Cardiac septum (tissue), 1 donor: ENCODE measurements around the gene NRP2. TPM values are rescaled to one million over a fixed set of nuclear protein-coding genes. Genes with fewer than 3 reads are reported as not detected.

Experiments used
- DNase-seq: peaks from one replicate; pipeline ENCODE4 v3.0.0-alpha.2; 2020; ENCODE audit warnings: low spot score
- intact Hi-C: fragments of 100-400 bp; cut with DNase I; formaldehyde crosslinking; loops from one replicate; pipeline ENCODE4 v1.14.0; 2022
- total RNA-seq: library from RNA; stranded (reverse); fragmentation: NEBNext Ultra II Directional; extraction: Animal tissue kit (Norgen Biotek cat#: 25700); gene quantifications from one replicate; pipeline ENCODE4 v1.2.1, GENCODE V29; 2021
- donor health status: DM: no; HTN: no; CAD: no.

Gene NRP2
- total RNA-seq, 1 donor from 2014 or later: 11.7 TPM

DNA sequence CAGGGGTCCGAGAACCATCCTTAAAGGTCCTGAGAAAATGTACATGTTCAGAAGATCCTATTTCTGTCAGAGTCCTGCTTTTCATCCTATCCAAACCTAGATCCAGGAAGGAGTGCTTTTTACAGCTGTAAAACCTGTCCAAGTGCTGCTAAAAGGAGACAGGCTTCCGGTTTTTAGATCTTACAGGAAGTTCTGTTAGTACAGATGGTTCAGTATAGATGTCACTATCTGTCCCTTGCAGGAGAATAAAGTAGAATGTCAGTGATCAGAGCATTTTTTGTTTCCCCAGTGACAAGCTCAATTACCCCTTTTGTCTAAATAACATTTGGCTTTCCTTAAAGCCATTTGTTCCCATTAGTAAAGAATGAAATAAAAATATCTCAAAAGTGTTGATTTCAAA lies 98.3 kb downstream of the NRP2 start:
- no peak for DNase-seq

DNA sequence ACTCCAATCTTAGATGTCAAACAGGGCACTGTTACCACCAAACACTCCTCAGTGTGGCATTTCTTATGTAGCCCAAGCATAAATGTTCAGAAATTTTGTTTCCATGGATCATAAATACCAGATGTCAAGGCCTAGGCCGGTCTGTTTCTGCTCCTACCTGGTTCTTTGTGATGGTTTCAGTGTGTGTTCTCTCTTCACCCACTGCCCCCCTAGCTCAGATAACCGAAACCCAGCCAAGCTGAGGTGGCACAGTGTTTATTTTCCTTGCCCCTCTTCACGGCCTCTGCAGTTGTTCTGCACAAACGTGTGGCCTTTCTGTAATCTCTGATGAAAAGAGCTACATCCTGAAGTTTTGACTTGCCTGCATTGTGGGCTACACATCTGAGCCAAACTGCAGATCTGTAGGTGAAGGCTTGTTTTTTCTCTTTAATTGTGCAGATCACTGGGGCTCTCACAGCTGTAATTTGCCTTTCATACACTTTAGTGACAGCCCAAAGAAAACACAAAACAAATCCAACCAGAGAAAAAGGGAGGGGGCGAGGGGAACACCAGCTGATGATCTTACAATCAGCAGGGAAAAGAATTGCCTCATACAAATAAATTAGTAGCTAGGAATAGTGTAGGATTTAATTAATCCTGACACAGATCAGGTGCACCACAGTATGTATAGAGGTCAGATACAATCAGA lies 99.1 kb downstream of the NRP2 start:
- intact Hi-C loops: no loop called here
- no peak for DNase-seq

More for the DNA sequence above, 98.3 kb downstream of the NRP2 start:
- intact Hi-C loops: no loop called here

DNA sequence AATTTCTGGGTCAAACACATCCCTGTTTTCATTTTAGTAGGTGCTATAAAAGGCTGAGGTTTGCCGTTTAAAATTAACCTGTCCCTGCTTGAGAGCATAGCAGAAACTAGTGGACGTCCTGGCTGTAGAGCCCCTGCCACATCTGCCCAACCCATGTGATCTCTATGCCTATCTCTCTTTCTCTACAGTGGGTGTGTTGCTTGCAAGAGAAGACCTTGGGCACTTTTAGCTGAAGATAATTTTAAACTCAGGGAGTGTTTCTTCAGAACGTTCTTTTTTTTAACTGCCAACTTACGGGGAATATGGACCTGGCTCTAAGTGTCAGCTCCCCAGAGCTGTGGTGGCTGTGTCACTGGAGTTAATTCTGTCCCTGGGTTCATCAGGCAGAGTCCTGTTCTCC lies 100.6 kb downstream of the NRP2 start:
- no peak for DNase-seq
- intact Hi-C loops: no loop called here

DNA sequence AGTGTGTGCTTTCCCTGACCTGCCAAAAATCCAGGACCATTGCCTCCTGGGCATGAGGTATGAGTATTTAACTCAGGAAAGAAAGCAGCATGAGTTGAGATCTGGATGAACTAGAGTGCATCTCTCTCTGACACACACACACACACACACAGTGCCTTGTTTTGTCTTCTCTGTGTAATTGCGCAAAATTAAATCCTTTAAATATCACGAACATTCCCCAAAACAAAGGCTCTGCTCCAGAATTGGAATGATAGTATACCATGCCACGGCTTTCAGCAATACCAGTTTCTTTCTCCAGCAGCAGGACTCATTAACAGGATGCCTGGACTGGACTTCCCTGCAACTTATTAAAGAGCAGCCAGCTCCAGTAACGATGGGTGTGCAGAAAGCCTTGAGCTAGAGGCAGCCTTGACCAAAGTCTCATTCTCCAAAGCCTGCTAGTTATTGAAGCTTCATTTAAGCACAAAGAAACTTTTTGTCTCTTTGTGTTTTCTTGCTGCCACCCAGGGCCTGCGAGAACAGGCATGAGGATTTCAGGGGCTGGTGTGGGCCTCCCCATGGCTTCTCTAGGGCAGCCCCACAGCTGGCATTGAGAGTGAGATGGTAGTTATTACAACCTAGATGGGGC lies 101.7 kb downstream of the NRP2 start:
- intact Hi-C loops: no loop called here
- DNase-seq: no peak

DNA sequence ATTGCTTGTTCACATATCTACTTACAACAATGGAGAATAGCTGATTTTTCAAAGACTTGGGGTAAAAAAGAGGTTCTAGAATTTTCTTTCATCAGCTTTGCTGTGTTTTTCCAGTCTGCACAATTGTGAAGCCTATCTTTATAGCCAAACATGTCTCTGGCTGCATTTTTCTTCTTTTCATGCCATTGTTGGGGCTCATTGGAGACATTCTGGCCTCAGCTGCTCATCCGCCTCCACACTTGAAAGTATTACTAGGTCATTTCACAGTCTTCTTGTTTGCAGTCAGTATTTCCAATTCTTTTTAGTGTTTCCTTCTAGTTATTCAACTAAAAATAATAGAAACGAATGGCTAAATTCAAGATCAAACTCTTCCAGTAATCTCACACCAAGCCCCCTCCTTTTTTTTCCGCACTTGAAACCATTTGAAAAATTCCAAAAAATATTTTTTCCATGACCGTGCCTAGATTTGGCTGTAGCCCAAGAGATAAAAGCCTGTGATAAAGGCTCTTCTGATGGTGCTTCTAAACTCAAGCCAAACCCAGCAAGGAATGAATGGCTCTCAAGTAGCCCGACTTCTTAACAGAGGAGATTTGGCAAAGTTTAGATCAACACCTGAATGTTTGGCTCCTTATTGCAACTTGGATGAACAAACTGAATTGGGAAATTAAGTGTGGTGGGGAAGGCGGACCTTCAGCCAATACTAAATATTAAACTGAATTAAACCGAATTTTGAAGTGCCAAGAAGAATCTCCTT lies 103.4 kb downstream of the NRP2 start:
- no peak for DNase-seq
- intact Hi-C loops: no loop called here

DNA sequence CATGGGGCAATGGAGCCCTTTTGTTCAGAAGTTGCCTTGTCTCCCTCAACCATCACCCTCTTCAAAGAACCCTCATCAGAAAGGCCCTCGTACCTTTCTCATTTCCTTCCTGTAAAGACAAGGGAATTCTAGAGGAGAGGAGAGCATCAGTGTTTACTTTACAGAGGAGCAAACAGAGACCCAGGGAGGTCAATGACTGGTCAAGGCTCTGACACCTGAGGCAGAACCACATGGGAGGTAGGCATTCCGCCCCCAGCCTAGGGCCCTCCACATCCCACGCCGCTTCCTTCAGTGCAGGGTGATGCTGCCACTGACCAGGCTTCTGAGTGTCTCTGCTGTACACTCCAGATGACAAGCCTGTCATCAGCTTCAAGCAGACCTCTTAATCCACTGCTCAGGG lies 104.7 kb downstream of the NRP2 start:
- intact Hi-C loops: no loop called here
- DNase-seq: no peak

DNA sequence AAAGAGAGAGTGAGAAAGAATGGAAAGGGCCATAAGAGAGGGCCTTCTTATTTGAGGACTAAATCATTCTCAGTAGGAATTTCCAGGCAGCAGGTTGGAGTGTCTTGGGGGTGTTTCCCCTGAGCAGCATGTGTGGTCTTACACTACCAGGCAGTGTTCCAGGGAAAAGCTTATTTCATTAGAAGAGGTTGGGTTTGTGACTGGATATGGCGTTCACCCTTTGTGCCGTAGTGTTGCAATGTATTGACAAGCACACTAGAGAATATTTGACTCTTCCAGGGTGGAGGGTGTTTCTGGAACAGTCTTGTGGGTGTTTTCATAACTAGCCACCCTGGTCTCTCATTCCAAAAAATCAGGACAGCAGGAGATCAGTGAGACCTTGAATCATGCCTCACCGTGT lies 105.5 kb downstream of the NRP2 start:
- DNase-seq: no peak
- intact Hi-C loops: no loop called here

DNA sequence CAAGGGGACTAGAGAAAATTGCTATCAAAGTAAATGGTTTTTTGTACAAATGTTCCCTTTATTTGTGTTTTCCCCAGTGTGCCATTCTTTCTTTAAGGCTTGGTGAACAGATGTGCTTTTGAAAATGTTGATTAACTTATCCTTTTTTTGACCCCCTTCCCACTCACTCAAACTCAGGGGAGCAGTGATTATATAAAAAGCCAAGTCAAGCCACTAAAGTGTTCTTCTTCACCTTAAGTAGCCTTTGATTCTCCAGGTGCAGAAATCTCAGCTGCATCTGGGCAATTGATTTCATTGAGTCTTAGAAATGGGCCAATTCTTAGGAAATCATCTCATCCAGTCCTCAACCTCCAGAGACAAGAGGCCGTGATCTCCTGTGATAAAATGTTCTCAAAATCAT lies 107.6 kb downstream of the NRP2 start:
- DNase-seq: no peak
- intact Hi-C loops: no loop called here

DNA sequence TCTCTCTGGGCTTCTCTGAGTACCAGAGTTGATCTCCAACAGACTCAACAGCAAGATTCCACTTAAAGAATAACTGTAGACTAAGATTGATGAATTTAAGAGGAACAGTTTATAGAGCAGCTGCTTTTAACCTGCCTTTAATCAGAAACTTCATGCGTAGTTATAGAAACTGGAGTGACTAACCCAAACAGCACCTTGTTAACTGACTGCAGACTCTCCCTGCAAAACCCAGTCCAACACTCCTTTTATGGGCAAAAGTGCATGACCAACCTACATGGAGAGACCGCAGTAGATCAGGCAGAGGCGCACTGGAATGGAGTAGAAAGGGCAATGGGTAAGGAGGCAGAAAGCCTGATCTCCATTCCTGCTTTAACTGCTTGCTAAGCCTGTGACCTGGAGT lies 110.6 kb downstream of the NRP2 start:
- intact Hi-C loops: no loop called here
- no peak for DNase-seq

DNA sequence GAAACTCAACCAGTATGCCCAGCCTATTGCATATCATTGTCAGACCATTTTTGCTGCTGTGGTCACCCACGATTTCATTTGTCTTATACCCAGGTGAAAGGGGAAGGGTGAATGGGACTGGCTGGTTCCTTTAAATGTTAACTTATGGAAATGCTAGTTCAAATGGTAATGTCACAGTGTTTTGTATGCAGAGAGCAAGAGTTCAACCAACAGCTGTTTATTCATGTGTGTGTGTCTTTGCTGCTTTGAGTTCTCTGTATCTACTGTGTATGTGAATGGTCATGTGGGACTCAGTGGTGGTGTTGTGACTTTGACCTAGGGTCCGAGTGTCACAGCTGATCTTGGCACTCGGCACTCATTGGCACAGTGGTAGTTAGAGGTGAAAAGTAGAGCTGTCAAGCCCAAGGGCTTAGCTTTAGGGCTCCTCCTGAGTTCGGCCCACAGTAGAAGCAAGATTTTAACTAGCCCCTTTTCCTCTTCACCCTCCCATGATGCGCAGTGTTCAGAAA lies 114.6 kb downstream of the NRP2 start:
- intact Hi-C loops: no loop called here
- no peak for DNase-seq

DNA sequence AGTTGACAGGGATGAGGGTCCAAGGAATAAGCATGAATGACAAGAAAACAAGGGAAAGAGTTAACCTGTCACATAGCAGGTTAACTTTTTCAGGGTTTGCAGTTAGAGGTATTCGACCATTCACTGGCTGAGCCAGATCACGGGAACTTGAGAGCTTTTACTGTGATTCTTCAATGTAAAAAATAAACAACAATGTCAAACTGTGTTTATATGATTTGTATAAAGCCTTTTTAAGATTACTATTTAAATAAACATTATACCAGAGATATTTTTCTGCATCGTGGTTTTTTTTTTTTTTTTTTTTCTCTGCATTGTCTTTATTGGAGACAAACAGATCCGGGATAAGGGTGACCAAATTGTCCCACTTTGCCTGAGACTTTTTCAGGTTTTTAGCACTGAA lies 115.6 kb downstream of the NRP2 start:
- intact Hi-C loops: no loop called here
- no peak for DNase-seq

DNA sequence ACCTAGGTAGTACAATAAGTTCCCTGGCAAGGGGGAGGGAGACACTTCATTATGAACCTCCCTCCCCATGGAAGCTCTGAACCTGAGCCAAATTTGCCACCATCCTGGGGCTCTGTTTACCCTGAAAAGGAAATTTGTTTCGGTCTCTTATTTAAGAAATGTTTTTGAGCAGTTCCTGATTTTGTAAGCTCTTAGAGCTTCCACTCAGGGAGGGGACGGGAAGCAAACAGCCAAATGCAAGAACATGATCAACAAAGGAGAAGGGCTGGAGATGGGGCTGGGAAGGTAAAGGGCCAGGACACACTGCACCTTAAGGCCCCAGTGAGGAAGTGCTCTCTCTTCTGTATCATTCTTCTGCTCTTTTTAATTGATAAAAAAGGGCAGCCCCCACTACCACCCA lies 117.9 kb downstream of the NRP2 start:
- no peak for DNase-seq
- intact Hi-C loops: no loop called here

DNA sequence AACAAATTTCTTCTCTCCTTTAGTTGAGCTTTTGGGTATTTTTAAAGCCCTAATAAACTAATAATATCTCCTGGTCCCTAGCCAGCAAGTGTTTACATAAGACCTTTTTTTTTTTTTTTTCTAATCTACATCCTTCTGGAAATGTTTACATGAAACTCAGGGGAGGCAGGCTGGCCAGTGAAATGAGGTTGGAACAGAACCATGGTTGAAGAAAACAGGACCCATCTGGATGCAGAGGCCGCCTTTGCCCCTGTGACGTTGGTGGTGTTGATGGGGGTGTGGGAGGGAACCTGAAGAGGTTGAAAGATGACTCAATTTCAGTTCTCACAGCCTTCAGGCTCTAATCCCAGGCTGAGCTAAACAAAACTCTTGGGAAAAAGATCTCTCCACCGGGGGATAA lies 118.5 kb downstream of the NRP2 start:
- DNase-seq: no peak
- intact Hi-C loops: no loop called here

DNA sequence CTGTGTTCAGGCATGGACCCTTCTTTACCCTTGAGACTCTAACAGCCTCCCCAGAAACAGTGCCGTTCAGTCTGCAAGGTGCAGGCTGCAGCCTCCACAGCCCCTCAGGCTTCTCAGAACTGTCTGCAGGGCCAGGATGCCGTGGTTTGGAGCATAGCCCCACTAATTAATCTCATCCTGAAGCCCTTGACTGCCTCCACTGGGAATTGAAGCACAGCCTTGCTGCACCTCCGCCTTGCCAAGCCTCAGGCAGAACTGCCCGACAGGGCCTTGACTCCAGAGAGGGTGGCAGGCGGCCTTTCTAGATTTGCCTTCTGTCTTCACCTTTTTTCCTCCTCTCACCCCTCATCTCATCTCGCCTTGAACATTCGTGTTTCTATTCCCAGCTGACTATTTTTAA lies 119.8 kb downstream of the NRP2 start:
- DNase-seq: no peak
- intact Hi-C loops: no loop called here

DNA sequence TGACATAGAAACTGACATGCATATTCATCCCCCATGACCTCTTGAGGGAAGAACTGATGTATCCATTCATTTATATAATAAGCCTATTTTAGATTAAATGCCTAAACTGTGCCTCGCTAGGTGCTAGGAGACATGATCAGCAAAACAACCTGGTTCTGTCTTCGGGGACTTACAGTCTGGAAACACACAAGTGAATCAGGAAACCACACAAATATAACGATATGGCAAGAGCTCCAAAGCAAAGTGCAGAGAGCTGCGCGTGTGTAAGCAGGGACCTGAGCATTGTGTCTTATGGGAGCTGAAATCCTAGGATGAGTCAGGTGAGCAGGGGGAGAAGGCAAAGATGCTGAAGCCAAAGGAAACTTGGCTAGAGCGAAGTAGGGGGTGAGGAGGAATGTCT lies 120.6 kb downstream of the NRP2 start:
- intact Hi-C loops: no loop called here
- no peak for DNase-seq

DNA sequence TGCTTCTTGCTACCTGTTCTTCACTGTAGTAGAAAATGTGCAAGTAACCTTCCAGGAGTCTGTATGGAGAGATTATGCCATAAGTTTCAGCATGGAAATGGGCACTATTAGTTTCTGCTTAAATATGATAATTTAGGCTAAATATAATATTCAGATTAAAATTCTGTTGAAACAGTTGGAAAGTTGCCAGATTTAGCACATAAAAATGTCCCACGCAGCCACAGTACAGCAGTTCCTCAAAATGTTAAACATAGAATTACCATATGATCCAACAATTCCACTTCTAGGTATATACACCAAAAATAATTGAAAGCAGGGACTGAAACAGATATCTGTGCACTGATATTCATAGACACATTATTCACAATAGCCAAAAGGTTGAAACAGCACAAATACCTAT lies 121.2 kb downstream of the NRP2 start:
- intact Hi-C loops: no loop called here
- DNase-seq: no peak

DNA sequence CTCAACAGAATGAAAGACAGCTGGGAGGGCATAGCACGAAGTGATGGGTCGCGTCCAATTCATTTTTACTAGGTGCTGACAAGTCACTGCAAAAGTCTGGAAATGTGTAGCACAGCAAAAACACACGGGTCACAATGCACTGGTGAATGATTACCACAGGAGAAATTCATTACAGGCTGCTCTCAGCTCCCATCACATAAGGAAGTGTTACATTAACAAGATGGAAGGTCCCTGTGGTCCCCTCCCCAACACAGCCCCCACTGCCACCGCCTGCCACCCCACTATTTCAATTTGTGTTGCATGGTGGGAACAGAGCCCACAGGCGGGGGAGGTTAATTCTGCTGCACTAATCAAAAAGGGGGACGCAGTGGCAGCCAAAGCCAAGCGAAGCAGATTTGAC lies 122.8 kb downstream of the NRP2 start:
- DNase-seq: no peak
- intact Hi-C loops: no loop called here

DNA sequence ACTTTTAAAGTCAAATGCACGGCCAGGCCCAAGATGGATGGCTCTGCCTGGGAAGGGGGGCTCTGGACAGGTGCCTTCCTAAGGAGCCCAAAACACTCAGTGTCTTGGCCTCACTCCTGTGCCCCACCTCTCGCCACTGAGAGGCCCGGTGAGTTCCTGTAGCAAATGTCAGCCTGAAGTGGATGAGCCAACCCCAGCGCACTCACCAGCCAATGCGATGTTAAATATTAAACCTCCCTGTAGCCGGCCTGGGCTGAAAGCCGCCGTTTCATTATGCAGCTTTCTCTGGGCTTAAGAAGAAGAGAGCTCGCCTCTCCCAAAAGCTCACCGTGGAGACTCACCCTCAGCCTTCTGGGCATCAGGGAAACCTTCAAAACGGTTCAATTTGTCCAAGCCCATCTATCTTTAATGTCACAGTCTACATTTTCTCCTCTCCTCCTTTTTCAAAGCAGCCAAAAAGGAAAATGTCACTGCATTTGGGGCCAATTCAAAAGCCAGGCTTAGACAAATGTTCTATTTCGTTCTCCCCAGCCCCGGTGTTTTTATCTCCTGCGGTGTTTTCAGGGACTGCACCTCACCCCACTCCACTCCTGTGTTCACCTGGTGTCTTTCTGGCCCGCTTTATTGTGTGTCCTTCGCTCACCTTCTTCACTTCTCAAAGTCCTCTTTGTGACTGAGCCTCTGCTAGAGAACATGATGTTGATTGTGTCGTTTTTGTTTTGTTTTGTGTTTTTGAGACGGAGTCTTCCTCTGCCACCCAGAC lies 124.0 kb downstream of the NRP2 start:
- no peak for DNase-seq
- intact Hi-C loops: no loop called here

DNA sequence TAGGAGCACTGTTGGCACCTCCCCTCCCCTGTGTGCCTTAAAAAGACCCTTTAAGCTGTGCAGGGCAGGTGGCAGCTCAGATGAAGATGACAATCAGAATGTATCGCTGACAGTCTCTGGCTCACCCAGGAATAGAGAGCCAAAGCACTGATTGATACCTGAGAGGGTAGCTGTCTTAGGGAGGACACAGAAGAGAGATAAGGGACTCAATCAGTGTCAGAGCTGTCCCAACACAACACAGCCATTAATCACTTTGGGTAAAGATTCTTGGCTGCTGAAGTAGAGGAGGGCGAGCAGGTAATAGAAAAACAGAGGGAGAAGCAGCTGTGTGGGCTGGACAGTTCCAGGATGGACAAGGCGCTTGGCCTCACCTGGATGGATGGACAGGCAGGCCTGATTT lies 124.9 kb downstream of the NRP2 start:
- DNase-seq: no peak
- intact Hi-C loops: no loop called here

DNA sequence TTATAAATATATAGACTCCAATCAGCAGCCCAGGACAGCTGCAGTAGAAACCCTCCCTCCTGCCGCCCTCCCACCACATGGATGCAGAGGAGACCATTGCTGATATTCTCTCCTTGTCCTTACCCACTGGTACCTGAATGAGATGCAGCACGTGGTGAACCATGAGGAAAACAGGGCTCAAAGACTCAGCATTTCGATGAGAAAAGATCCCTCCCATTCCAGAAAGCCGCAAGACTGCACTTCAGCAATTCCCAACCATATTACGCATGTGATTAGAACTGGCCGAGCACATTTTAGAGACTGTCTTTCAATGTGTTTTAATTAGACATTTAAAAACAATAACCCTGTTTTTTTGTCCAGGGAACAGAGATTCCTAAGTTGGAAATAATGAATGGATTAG lies 125.5 kb downstream of the NRP2 start:
- intact Hi-C loops: no loop called here
- DNase-seq: no peak
